Measurements from ENCODE around the gene RBL2. TPM values are rescaled to one million over a fixed set of nuclear protein-coding genes. Genes with fewer than 3 reads are reported as not detected.

Gene RBL2
- total and polyA plus RNA-seq, 2 of the 8 experiments (the other 6 are each of a cell fraction or from before 2014, with no cell fraction given), result 13.9 to 22.1 TPM

DNA sequence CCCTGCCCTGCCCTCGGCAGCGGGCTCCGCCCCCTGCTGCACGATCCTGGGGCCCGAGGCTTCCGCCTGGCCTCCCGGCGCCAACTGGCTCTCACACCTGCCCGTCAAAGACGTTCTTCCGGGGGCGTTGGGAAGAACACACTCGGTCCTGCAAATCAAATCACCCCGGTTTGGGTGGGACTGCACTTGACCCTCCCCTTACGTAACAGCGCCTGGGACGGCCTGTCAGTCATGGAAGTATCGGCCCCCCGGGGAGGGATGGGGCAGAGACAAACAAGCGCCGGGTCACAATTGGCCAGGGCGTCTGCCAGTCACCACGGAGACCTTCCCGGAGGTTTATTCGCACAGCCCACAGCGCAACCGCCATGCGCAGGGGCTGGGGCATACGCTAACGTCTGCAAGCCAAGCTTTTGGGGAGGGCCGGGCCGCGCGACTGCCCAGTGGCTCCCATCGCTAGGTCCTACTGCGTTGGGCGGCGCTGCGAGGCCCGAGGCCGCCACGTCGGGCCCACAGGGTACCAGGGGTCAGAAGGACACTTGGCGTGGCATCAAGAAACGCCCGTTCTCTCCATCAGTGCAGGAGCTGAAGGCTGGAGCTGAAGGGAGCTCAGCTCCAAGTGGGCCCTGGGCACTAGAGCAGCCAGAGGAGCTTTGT, 69.1 kb downstream of the RBL2 start (continued):
- TF ChIP-seq, protein P1, sequence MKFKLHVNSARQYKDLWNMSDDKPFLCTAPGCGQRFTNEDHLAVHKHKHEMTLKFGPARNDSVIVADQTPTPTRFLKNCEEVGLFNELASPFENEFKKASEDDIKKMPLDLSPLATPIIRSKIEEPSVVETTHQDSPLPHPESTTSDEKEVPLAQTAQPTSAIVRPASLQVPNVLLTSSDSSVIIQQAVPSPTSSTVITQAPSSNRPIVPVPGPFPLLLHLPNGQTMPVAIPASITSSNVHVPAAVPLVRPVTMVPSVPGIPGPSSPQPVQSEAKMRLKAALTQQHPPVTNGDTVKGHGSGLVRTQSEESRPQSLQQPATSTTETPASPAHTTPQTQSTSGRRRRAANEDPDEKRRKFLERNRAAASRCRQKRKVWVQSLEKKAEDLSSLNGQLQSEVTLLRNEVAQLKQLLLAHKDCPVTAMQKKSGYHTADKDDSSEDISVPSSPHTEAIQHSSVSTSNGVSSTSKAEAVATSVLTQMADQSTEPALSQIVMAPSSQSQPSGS (IDR thresholded peaks at IDR 0.05; ENCODE audit: low read length), result no peak
- TF ChIP-seq TEAD4 (IDR thresholded peaks at IDR 0.05; ENCODE audit: low read depth, low read length) (no peak), HDAC2 (IDR thresholded peaks at IDR 0.05; ENCODE audit: borderline replicate concordance in 1 of 2, low read depth in 2 of 2, low read length in 2 of 2) (no peak), RNF2 (IDR thresholded peaks at IDR 0.05; ENCODE audit: borderline replicate concordance, low read depth, low read length, missing control alignments, poor library complexity, severe bottlenecking) (no peak), BRCA1 (IDR thresholded peaks at IDR 0.05; ENCODE audit: low read depth, low read length) (no peak), GABPA (IDR thresholded peaks at IDR 0.05; ENCODE audit: borderline replicate concordance, insufficient read depth, low read length) (peak; percentile 85; the same call in 1 of the 2 replicates), YY1 (IDR thresholded peaks at IDR 0.05; ENCODE audit: low read depth, low read length) (no peak), CBX5 (IDR thresholded peaks at IDR 0.05; ENCODE audit: low read depth, low read length) (no peak), TBP (IDR thresholded peaks at IDR 0.05; ENCODE audit: low read depth, low read length) (peak; percentile 55; the same call in 1 of the 2 replicates), CBX8 (IDR thresholded peaks at IDR 0.05; ENCODE audit: borderline replicate concordance, low read depth, low read length) (no peak), SIRT6 (IDR thresholded peaks at IDR 0.05; ENCODE audit: low read length) (no peak), RAD21 (IDR thresholded peaks at IDR 0.05 in 1 of 2, conservative IDR thresholded peaks at IDR 0.05 in 1 of 2; ENCODE audit: low read depth in 2 of 2, low read length in 2 of 2) (no peak), MAFK (IDR thresholded peaks at IDR 0.05; ENCODE audit: low read depth, low read length) (no peak), KDM4A (IDR thresholded peaks at IDR 0.05; ENCODE audit: low read depth, low read length, severe bottlenecking) (no peak), TAF7 (optimal IDR thresholded peaks at IDR 0.05; ENCODE audit: borderline replicate concordance, low read depth, low read length) (peak; percentile 19), POU5F1 (IDR thresholded peaks at IDR 0.05; ENCODE audit: low read depth, low read length) (no peak), CTBP2 (IDR thresholded peaks at IDR 0.05; ENCODE audit: borderline replicate concordance, insufficient read depth, insufficient read length, low read length) (no peak), POLR2A (IDR thresholded peaks at IDR 0.05; ENCODE audit: control extremely low read depth in 1 of 2, low read depth in 2 of 2, low read length in 2 of 2) (peak in 1 of 2 experiments; percentile 73; a peak in 2 of 3 replicates)
